ENCODE data around the gene FAM234A. TPM values are rescaled to one million over a fixed set of nuclear protein-coding genes. Genes with fewer than 3 reads are reported as not detected.

The FAM234A gene
- polyA plus RNA-seq, 2 of the 4 experiments (the other 2 are of a cell fraction) = 25.6 to 53.3 TPM

DNA sequence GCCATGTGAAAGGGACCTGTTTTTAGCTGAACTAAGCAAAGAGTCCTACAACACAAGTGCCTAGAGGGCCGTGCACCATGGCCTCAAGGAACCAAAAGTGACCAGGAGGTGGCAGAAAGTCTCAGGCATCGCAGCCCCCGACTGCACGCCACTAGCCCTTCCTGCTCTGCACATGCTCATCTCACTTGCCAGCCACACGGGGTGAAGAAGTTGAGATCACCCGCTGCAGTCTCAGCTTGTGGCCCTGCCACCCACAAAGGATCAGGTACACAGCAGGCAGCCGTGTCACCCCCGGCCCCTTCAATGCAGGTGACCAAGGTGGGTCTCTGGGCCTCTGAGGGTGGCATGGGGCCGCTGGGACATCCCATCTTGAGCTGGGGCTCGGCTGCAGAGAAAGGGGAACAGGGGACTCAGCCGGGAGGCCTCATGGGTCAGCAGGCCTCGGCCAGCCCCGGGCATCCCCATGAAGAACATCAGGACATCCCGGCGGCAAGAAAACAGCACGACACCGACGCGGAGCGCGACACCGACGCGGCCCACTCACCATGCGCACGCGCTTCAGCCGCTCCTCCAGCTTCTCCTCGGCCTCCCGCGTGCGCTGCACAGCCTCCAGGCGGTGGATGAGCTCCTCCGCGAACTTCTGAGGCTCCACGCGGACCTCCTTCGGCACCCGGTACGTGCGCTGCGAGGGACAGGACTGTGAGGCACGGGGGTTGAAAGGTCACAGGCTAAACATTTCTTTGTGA is 69.3 kb downstream of the FAM234A start:
- FAIRE-seq (no peak), DNase-seq (ENCODE audit: low read depth in 1 of 2, low spot score in 1 of 2) (peak in 1 of 2 experiments; percentile 44), ATAC-seq (peak; percentile 45 to 66; a peak in 3 of 6 replicates)
- H3K4me1 ChIP-seq = no peaks in the 10 kb centered on the region
- H3K27ac ChIP-seq = no peak overlapping the region
- H3K4me2 ChIP-seq = no peak overlapping the region
- TF ChIP-seq NFE2L2 (conservative IDR thresholded peaks at IDR 0.05; ENCODE audit: low read length) (no peak), MAFK (IDR thresholded peaks at IDR 0.05; ENCODE audit: partially characterized antibody) (peak; percentile 31)
- TF ChIP-seq, protein P1, sequence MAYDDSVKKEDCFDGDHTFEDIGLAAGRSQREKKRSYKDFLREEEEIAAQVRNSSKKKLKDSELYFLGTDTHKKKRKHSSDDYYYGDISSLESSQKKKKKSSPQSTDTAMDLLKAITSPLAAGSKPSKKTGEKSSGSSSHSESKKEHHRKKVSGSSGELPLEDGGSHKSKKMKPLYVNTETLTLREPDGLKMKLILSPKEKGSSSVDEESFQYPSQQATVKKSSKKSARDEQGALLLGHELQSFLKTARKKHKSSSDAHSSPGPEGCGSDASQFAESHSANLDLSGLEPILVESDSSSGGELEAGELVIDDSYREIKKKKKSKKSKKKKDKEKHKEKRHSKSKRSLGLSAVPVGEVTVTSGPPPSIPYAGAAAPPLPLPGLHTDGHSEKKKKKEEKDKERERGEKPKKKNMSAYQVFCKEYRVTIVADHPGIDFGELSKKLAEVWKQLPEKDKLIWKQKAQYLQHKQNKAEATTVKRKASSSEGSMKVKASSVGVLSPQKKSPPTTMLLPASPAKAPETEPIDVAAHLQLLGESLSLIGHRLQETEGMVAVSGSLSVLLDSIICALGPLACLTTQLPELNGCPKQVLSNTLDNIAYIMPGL (CRISPR knock-in tag; IDR thresholded peaks at IDR 0.05; ENCODE audit: borderline replicate concordance) = no peak
- TF ChIP-seq, protein P2, sequence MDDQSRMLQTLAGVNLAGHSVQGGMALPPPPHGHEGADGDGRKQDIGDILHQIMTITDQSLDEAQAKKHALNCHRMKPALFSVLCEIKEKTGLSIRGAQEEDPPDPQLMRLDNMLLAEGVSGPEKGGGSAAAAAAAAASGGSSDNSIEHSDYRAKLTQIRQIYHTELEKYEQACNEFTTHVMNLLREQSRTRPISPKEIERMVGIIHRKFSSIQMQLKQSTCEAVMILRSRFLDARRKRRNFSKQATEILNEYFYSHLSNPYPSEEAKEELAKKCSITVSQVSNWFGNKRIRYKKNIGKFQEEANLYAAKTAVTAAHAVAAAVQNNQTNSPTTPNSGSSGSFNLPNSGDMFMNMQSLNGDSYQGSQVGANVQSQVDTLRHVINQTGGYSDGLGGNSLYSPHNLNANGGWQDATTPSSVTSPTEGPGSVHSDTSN (IDR thresholded peaks at IDR 0.05) = no peak
- no peak overlapping the region for H3K4me3 ChIP-seq
- 90% methylated on average over 43 of the region's 43 CpGs for WGBS (ENCODE audit: missing lambda C conversion rate)
- no peaks in the 10 kb centered on the region for H3K9me3 ChIP-seq
- ChIA-PET CTCF (interaction anchor here (0.5 to 1.5 kb wide), 4 partner anchors 10 to 66 kb away, joined by 3 to 5 read pairs (median 4); no protein-coding TSS in a partner anchor), POLR2A (no interaction called here)

DNA sequence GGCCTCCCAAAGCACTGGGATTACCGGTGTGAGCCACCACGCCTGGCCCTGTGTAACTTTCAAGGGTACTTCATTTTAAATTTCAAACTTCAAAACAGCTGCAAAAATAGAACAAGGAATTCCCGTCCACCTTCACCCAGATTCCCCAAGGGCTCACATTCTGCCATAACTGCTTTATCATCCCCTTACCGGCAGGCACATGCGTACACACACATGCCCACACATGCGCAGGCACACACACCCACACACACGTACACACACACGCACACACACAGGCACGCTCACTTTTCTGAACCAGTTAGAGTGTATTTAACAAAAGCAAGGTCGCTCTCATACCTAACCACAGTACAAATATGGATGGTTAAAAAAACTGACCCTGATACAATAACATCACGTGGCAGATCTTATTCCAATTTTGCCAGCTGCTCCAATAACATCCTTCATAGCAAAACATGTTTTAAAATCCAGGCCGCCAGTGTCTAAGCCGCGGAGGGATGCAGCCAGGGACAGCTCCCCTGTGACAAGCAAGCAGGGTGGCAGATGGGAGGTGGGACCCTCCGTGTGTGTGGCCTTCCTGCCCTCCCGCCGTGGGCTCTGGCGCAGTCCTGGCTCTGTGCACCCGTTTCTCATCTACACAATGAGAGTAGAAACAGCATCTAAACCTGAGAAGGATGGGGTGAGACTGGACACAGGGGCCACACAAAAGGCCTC is 71.5 kb downstream of the FAM234A start:
- no peak overlapping the region for H3K4me3 ChIP-seq
- CTCF ChIA-PET = no interaction called here
- no peak overlapping the region for H3K27ac ChIP-seq
- POLR2A ChIA-PET = no interaction called here
- DNase-seq (ENCODE audit: low read depth in 1 of 2, low spot score in 1 of 2) (no peak), ATAC-seq (no peak), FAIRE-seq (no peak)
- TF ChIP-seq FOSB (CRISPR knock-in tag; IDR thresholded peaks at IDR 0.05) = no peak
- TF ChIP-seq, protein P3, sequence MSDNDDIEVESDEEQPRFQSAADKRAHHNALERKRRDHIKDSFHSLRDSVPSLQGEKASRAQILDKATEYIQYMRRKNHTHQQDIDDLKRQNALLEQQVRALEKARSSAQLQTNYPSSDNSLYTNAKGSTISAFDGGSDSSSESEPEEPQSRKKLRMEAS (IDR thresholded peaks at IDR 0.05) = no peak
- no peak overlapping the region for H3K4me2 ChIP-seq
- 89% methylated on average over 19 of the region's 19 CpGs for WGBS (ENCODE audit: missing lambda C conversion rate)
- H3K9me3 ChIP-seq = no peaks in the 10 kb centered on the region
- H3K4me1 ChIP-seq = no peaks in the 10 kb centered on the region

DNA sequence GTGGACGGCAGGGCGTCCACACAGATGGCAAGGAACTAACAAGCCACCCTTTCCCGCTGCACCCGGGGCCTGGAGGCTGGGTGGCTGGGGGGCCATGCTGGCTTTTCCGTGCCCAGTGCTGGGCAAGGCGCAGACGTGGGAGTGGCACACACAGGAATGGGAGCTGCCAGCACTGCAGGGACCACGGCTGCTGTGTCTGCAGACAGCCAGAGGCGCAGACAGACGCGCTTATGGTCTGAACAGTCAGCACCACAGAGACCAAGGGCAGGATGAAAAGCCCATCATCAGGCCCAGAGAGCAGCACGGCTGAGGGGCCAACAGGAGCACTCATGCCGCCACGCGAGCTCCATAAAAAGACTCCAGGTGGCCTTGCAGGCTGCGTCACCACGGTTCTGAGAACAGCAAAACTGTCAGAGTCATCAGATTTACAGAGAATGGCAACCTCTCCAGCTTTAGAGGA is 72.3 kb downstream of the FAM234A start:
- POLR2A ChIA-PET = no interaction called here
- no peak for ATAC-seq
- 86% methylated on average over 17 of the region's 17 CpGs for WGBS (ENCODE audit: missing lambda C conversion rate)

More for the DNA sequence above, 72.3 kb downstream of the FAM234A start:
- H3K27ac ChIP-seq = no peak overlapping the region
- DNase-seq (ENCODE audit: low read depth in 1 of 2, low spot score in 1 of 2) (no peak), FAIRE-seq (no peak)
- no peak overlapping the region for H3K4me2 ChIP-seq
- H3K9me3 ChIP-seq = no peaks in the 10 kb centered on the region
- no peak overlapping the region for H3K4me3 ChIP-seq
- H3K4me1 ChIP-seq = no peaks in the 10 kb centered on the region
- CTCF ChIA-PET = interaction anchor here (1.4 kb wide), 1 partner anchor 11 kb away, joined by 3 read pairs; no protein-coding TSS in a partner anchor
- TF ChIP-seq, protein P4, sequence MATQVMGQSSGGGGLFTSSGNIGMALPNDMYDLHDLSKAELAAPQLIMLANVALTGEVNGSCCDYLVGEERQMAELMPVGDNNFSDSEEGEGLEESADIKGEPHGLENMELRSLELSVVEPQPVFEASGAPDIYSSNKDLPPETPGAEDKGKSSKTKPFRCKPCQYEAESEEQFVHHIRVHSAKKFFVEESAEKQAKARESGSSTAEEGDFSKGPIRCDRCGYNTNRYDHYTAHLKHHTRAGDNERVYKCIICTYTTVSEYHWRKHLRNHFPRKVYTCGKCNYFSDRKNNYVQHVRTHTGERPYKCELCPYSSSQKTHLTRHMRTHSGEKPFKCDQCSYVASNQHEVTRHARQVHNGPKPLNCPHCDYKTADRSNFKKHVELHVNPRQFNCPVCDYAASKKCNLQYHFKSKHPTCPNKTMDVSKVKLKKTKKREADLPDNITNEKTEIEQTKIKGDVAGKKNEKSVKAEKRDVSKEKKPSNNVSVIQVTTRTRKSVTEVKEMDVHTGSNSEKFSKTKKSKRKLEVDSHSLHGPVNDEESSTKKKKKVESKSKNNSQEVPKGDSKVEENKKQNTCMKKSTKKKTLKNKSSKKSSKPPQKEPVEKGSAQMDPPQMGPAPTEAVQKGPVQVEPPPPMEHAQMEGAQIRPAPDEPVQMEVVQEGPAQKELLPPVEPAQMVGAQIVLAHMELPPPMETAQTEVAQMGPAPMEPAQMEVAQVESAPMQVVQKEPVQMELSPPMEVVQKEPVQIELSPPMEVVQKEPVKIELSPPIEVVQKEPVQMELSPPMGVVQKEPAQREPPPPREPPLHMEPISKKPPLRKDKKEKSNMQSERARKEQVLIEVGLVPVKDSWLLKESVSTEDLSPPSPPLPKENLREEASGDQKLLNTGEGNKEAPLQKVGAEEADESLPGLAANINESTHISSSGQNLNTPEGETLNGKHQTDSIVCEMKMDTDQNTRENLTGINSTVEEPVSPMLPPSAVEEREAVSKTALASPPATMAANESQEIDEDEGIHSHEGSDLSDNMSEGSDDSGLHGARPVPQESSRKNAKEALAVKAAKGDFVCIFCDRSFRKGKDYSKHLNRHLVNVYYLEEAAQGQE (IDR thresholded peaks at IDR 0.05) = no peak
- TF ChIP-seq BHLHE40 (IDR thresholded peaks at IDR 0.05; ENCODE audit: low read depth, low read length) = no peak
- TF ChIP-seq, protein P5, sequence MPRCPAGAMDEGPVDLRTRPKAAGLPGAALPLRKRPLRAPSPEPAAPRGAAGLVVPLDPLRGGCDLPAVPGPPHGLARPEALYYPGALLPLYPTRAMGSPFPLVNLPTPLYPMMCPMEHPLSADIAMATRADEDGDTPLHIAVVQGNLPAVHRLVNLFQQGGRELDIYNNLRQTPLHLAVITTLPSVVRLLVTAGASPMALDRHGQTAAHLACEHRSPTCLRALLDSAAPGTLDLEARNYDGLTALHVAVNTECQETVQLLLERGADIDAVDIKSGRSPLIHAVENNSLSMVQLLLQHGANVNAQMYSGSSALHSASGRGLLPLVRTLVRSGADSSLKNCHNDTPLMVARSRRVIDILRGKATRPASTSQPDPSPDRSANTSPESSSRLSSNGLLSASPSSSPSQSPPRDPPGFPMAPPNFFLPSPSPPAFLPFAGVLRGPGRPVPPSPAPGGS (IDR thresholded peaks at IDR 0.05) = no peak
- TF ChIP-seq RCOR1 (IDR thresholded peaks at IDR 0.05; ENCODE audit: low read depth, low read length) = no peak
- TF ChIP-seq, protein P6, sequence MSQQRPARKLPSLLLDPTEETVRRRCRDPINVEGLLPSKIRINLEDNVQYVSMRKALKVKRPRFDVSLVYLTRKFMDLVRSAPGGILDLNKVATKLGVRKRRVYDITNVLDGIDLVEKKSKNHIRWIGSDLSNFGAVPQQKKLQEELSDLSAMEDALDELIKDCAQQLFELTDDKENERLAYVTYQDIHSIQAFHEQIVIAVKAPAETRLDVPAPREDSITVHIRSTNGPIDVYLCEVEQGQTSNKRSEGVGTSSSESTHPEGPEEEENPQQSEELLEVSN (IDR thresholded peaks at IDR 0.05; ENCODE audit: borderline replicate concordance, low read depth) = no peak
- peak; percentile 43 for TF ChIP-seq MAFK (IDR thresholded peaks at IDR 0.05; ENCODE audit: partially characterized antibody)
